BLaER1 treated with 17β-estradiol and CSF1 and Interleukin-3, amounts not matched to agents 10 nM and 100 nM (cell line): ENCODE data around the gene SHISA9.

Experiments used
- H3K27ac ChIP-seq, 11 experiments: shearing (Covaris generic); formaldehyde crosslinking; 2 replicates each; pipeline ENCODE4 v1.8.1; 2022
- H3K27me3 ChIP-seq, 11 experiments: shearing (Covaris generic); formaldehyde crosslinking; 2 replicates each; pipeline ENCODE4 v1.8.1; 2022
- H3K36me3 ChIP-seq, 11 experiments: shearing (Covaris generic); formaldehyde crosslinking; 2 replicates each; pipeline ENCODE4 v1.8.1; 2022
- H3K4me1 ChIP-seq, 10 experiments: shearing (Covaris generic); formaldehyde crosslinking; 2 replicates each; pipeline ENCODE4 v1.8.1; 2022
- H3K4me2 ChIP-seq, 11 experiments: shearing (Covaris generic); formaldehyde crosslinking; 2 replicates each; pipeline ENCODE4 v1.8.1; 2022
- H3K4me3 ChIP-seq, 10 experiments: shearing (Covaris generic); formaldehyde crosslinking; 2 replicates each; pipeline ENCODE4 v1.8.1; 2022
- H3K9ac ChIP-seq, 11 experiments: shearing (Covaris generic); formaldehyde crosslinking; 2 replicates each; pipeline ENCODE4 v1.8.1; 2022
- H3K9me3 ChIP-seq, 11 experiments: shearing (Covaris generic); formaldehyde crosslinking; replicated peaks in 1 of 11; 2 replicates each; pipeline ENCODE4 v1.8.1; 2022
- H4K20me1 ChIP-seq, 11 experiments: shearing (Covaris generic); formaldehyde crosslinking; 2 replicates each; pipeline ENCODE4 v1.8.1; 2022
- Cebpa-rat ChIP-seq, 11 experiments: shearing (Covaris generic); IDR thresholded peaks; 2 replicates each; pipeline ENCODE4 v1.8.1; 2022

Gene SHISA9

GRCh38 chr16:13143551-13143950 lies 242.2 kb downstream of the SHISA9 start:
- H3K27me3 ChIP-seq = no peaks in the 10 kb centered on the region
- no peak overlapping the region for H3K27ac ChIP-seq
- no peak for TF ChIP-seq Cebpa-rat (IDR thresholded peaks at IDR 0.05)

GRCh38 chr16:13146829-13147228 lies 245.4 kb downstream of the SHISA9 start:
- Histone ChIP-seq H3K36me3 (no peaks in the 10 kb centered on the region), H3K27me3 (no peaks in the 10 kb centered on the region), H3K4me1 (no peaks in the 10 kb centered on the region), H3K9me3 (no peaks in the 10 kb centered on the region), H4K20me1 (no peaks in the 10 kb centered on the region), H3K27ac (no peak overlapping the region), H3K4me3 (no peak overlapping the region), H3K9ac (no peak overlapping the region), H3K4me2 (no peak overlapping the region)
- no peak for TF ChIP-seq Cebpa-rat (IDR thresholded peaks at IDR 0.05)

More at GRCh38 chr16:13143551-13143950, 242.2 kb downstream of the SHISA9 start:
- Histone ChIP-seq H3K4me2 (no peak overlapping the region), H3K9ac (no peak overlapping the region), H3K4me1 (no peaks in the 10 kb centered on the region), H4K20me1 (no peaks in the 10 kb centered on the region), H3K4me3 (no peak overlapping the region), H3K9me3 (no peaks in the 10 kb centered on the region; a peak in 1 of 22 replicates), H3K36me3 (no peaks in the 10 kb centered on the region)

GRCh38 chr16:13148294-13148693 lies 246.9 kb downstream of the SHISA9 start:
- no peaks in the 10 kb centered on the region for H4K20me1 ChIP-seq
- no peaks in the 10 kb centered on the region for H3K4me1 ChIP-seq
- no peak overlapping the region for H3K4me2 ChIP-seq
- H3K9me3 ChIP-seq = no peaks in the 10 kb centered on the region
- no peak for TF ChIP-seq Cebpa-rat (IDR thresholded peaks at IDR 0.05)
- no peaks in the 10 kb centered on the region for H3K27me3 ChIP-seq
- no peak overlapping the region for H3K27ac ChIP-seq
- H3K9ac ChIP-seq = no peak overlapping the region
- H3K36me3 ChIP-seq = no peaks in the 10 kb centered on the region
- H3K4me3 ChIP-seq = no peak overlapping the region

GRCh38 chr16:13148836-13149235 lies 247.4 kb downstream of the SHISA9 start:
- no peak overlapping the region for H3K27ac ChIP-seq

GRCh38 chr16:13150181-13150885 lies 248.9 kb downstream of the SHISA9 start:
- Histone ChIP-seq H3K27me3 (no peaks in the 10 kb centered on the region), H3K9ac (no peak overlapping the region)
- TF ChIP-seq Cebpa-rat (IDR thresholded peaks at IDR 0.05) = no peak

More at GRCh38 chr16:13148836-13149235, 247.4 kb downstream of the SHISA9 start:
- Histone ChIP-seq H4K20me1 (no peaks in the 10 kb centered on the region), H3K4me1 (no peaks in the 10 kb centered on the region), H3K9me3 (no peaks in the 10 kb centered on the region), H3K27me3 (no peaks in the 10 kb centered on the region), H3K4me3 (no peak overlapping the region), H3K4me2 (no peak overlapping the region), H3K36me3 (no peaks in the 10 kb centered on the region), H3K9ac (no peak overlapping the region)
- no peak for TF ChIP-seq Cebpa-rat (IDR thresholded peaks at IDR 0.05)

GRCh38 chr16:13153696-13154095 lies 252.3 kb downstream of the SHISA9 start:
- Histone ChIP-seq H3K9ac (no peak overlapping the region), H3K4me3 (no peak overlapping the region), H3K36me3 (no peaks in the 10 kb centered on the region), H3K27ac (no peak overlapping the region), H3K9me3 (no peaks in the 10 kb centered on the region), H3K4me2 (no peak overlapping the region), H3K27me3 (no peaks in the 10 kb centered on the region), H3K4me1 (no peaks in the 10 kb centered on the region), H4K20me1 (no peaks in the 10 kb centered on the region)
- no peak for TF ChIP-seq Cebpa-rat (IDR thresholded peaks at IDR 0.05)

More at GRCh38 chr16:13150181-13150885, 248.9 kb downstream of the SHISA9 start:
- Histone ChIP-seq H3K4me2 (no peak overlapping the region), H4K20me1 (no peaks in the 10 kb centered on the region), H3K4me1 (no peaks in the 10 kb centered on the region), H3K4me3 (no peak overlapping the region), H3K9me3 (no peaks in the 10 kb centered on the region), H3K36me3 (no peaks in the 10 kb centered on the region), H3K27ac (no peak overlapping the region)

GRCh38 chr16:13154799-13155198 lies 253.4 kb downstream of the SHISA9 start:
- 0 out of 22 replicates have a peak, but pooled peaks of 1 of the 11 experiments have one; percentile 24 for TF ChIP-seq Cebpa-rat (IDR thresholded peaks at IDR 0.05)
- Histone ChIP-seq H3K36me3 (no peaks in the 10 kb centered on the region), H3K27me3 (no peaks in the 10 kb centered on the region), H3K4me2 (no peak overlapping the region), H3K9ac (no peak overlapping the region), H3K4me1 (no peaks in the 10 kb centered on the region), H3K27ac (no peak overlapping the region), H3K4me3 (no peak overlapping the region), H3K9me3 (no peaks in the 10 kb centered on the region), H4K20me1 (no peaks in the 10 kb centered on the region)

- TF ChIP-seq Cebpa-rat (IDR thresholded peaks at IDR 0.05) = no peak
- Histone ChIP-seq H3K9me3 (no peaks in the 10 kb centered on the region), H3K9ac (no peak overlapping the region), H3K4me2 (no peak overlapping the region), H3K36me3 (no peaks in the 10 kb centered on the region), H3K27me3 (no peaks in the 10 kb centered on the region), H4K20me1 (no peaks in the 10 kb centered on the region), H3K4me1 (no peaks in the 10 kb centered on the region), H3K27ac (no peak overlapping the region), H3K4me3 (no peak overlapping the region)
Observed at GRCh38 chr16:13155377-13155776, 254.0 kb downstream of the SHISA9 start.

- no peak overlapping the region for H3K9ac ChIP-seq
- no peak overlapping the region for H3K4me2 ChIP-seq
- H3K9me3 ChIP-seq = no peaks in the 10 kb centered on the region
- H3K27me3 ChIP-seq = no peaks in the 10 kb centered on the region
- no peaks in the 10 kb centered on the region for H3K36me3 ChIP-seq
- H4K20me1 ChIP-seq = no peaks in the 10 kb centered on the region
- H3K4me1 ChIP-seq = no peaks in the 10 kb centered on the region
- no peak overlapping the region for H3K4me3 ChIP-seq
- no peak for TF ChIP-seq Cebpa-rat (IDR thresholded peaks at IDR 0.05)
- H3K27ac ChIP-seq = no peak overlapping the region
Observed at GRCh38 chr16:13155780-13156179, 254.4 kb downstream of the SHISA9 start.

- H3K4me1 ChIP-seq = no peaks in the 10 kb centered on the region
- H3K36me3 ChIP-seq = no peaks in the 10 kb centered on the region
- no peak for TF ChIP-seq Cebpa-rat (IDR thresholded peaks at IDR 0.05)
- H3K9ac ChIP-seq = no peak overlapping the region
- no peaks in the 10 kb centered on the region for H3K9me3 ChIP-seq
- no peaks in the 10 kb centered on the region for H4K20me1 ChIP-seq
- no peak overlapping the region for H3K27ac ChIP-seq
- H3K4me2 ChIP-seq = no peak overlapping the region
- no peak overlapping the region for H3K4me3 ChIP-seq
- no peaks in the 10 kb centered on the region for H3K27me3 ChIP-seq
Observed at GRCh38 chr16:13157082-13157481, 255.7 kb downstream of the SHISA9 start.
